NCI-H1417 treated with DMSO at 0.1 percent for 48 hours (cell line): Measurements from ENCODE around the gene SRPRB.

ENCODE experiments used
- DNase-seq: peaks from one replicate; lab custom pipeline; 2025; lab: John Stamatoyannopoulos, UW

The SRPRB gene

DNA sequence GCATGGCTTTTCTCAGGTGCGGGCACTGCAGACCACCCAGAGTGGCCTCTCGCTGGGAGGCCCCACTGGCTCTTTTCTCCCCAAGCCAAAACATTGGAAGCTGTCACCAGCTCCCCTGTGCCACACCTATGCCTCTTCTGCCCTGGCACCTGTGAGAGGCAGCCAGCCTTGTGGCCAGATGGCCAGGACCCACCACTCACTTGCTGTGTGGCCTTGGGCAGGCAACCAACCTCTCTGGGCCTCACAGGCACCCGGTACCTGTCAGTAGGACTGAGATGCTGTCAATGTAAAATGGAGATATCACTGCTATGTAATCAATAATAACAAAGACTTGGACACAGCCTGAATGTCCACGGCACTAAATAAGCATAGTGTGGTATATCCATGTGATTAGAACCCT lies 36.5 kb downstream of the SRPRB start:
- DNase-seq, result no peak

DNA sequence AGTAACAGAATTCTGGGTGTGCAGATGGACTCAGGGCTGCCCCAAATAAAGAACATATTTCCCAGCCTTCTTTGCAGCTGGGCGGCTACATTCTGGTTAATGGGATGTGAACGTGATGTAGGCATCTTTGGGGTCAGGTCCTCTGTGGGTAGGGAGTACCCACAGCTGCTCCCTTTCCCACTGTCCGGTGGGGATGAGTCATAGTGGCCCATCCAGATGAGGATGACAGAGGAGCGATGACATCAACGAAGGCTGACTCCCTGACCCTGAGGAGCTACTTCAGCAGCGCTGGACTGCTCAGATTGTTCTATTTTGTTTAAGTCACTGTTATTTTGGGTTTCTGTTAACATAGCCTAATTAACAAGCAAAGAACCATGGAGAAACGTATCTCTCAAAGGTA lies 38.0 kb downstream of the SRPRB start:
- no peak for DNase-seq

DNA sequence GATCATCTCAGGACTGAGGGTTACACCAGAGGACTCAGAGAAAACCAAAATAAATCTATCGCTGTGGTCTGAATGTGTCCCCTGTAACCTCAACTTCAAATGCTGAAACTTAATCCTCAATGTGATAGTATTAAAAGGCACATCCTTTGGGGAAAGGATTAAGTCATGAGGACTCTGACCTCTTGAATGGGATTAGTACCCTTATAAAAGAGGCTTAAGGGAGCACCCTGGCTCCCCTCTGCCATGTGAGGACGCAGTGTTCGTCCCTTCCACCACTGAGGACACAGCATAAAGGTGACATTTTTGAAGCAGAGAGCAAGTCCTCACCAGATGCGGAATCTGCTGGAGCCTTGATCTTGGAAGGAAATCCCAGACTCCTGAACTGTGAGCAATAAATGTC lies 39.5 kb downstream of the SRPRB start:
- no peak for DNase-seq

DNA sequence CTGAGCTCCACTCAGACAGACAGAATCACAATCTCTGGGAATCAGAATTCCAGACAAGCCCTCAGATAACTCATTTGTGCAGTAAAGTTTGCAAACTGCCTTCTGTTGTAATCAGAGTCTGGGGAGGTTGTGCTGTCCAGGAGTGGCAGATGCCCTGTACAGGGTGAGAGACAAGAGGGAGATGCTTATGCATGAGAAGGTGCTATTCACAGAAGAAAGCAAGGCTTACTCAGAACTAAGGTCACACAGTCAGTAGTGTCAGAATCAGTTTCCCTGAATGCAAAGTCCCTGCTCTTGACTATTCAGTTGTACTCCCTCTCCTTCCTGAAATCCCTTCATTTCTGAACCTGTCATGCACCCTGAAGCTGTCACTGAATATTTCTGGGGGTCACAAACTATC lies 43.7 kb downstream of the SRPRB start:
- DNase-seq, result no peak

DNA sequence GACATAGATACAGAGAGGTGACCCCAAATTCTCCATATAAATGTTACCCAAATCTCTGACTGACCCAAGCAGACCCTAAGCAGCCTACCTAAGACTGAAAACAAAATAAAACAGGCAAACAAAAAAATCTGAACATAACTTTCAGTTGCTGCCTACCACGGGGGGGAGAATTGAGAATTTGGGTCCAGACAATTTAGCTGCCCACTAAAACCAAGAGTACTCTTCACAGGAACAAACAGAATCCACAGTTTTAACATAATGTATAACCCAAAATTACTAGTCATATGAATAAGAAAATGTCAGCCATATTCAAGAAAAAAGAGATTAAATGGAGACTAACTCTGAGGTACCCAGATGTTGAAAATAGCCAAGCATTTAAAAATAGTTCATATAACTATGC lies 44.4 kb downstream of the SRPRB start:
- DNase-seq, result no peak

DNA sequence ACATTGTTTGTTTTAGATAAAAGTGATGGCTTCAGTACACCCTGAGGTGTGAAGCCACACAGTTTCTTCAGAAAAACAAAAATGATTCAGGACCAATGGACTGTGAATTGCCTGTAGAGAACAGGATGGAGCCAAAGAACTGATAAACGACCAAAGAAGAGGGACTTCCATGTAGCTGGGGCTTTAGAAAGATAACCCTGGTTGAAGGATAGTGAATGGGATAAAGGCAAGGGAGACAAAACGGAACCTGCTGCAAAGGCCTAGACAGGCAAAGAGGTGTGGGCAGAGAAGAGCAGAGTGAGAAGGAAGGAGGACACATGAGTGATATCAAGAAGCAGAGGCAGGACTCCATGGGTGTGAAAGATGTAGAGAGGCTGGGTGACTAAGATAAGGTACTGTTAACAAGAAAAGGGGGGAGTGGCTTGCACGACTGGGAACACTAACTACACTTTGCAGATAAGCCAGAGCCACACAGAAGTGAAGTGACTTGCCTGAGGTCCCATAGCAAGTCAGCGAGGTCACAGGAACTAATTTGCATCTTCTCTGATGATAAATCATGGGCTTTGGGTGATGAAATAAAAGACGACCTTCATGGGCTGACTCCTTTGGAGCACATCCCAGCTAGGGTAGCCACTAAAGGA lies 45.8 kb downstream of the SRPRB start:
- DNase-seq, result no peak

DNA sequence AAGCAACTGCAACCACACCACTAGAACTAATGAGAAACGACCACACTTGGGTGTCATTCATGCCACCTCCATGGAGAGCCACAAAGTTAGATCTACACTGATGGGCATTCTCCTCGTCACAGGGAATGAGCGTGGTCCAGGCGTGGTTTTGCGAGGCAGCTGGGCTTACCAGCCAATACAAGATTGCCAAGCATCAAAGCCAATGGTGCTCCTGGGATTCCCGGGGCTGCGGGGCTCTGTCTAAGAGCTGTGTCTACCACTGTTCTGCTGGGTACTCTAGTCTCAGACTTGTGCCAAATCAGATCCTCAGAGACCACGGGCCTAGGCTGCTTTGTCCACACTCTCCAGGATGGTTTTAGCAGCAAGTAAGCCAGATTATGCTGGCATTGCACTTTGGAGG lies 46.3 kb downstream of the SRPRB start:
- no peak for DNase-seq

DNA sequence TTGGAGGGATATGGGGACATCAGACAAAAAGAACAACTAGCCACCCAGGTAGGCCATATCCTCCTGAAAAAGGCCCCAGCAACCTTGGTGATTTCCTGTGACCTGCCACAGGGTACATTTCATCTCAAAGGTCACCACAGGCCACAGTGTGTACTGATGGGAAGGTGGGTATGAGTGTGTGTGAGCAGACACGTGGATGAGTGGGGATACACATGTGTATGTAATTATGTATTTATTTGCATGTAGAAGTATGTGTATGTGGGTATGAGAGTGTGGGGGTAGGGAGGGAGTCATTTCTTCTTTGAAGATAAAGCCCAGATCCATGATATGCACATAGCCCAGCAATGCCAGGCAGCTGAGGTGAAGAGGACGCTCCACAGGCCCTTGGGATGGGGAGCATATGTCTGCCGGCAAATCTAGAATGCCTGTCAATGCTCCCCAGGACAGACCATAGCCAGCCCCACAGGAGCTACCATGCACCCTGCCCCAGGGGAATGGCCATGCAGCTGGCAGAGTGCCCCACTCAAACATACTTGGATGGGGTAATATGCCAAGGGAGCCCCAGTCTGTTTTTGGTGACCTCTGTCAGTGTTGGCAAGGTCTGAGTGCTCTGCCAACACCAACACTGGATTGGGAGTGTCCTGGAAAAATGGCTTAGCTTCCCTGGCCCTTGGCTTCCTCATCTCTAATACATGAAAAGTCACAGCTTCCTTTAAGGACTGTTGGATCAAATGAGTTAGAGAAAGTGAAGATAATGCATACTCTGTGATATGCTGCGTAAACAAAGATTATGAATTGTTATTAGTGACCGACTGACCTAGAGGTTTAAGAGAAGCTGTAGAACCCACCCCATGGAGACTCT lies 47.7 kb downstream of the SRPRB start:
- no peak for DNase-seq

DNA sequence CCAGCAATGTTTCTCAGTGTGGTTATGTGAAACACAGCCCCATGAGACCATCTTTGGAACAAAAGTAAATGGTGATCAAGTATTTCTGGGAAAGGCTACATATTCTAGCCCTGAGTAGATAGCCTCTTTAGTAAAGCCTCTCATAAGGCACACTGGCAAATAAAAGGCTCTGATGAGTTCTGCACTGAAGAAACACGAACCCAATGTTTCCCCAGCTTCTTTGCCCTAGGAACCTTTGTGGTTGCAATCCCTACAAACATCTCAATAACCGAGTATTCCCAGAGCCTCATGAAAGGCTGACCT lies 48.3 kb downstream of the SRPRB start:
- no peak for DNase-seq

DNA sequence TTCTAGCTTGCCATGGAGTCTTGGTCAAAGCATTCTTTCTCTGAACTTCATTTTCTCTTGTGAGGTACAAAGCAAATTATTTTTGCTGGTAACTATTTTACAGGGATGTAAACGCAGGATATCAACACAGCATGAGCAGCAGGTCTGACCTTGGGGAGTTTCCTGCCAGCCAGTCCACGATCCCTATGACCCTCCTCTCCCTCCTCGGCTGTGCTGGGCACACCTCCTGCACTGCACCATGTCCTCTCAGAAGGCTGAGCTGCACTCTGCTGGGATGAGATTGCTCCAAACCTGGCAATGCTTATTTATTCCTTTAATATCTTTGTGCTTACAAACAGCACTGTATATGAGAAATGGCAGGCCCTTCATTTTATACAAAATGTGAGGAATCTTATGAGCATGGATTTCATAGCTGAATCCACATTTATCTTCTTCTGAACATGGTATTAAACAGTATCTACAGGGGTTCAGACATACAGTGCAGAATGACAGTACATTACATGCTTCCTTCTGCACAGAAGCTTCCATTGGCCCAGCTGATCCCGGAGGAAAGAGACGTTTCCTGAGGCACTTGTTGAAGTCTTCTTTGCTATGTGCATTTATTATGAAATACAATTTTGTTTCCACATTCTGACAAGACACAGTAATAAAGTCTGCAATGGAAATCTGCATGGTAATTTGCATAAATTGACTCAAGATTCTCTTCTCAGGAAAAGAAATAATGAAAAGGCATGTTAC lies 48.8 kb downstream of the SRPRB start:
- DNase-seq, result no peak

DNA sequence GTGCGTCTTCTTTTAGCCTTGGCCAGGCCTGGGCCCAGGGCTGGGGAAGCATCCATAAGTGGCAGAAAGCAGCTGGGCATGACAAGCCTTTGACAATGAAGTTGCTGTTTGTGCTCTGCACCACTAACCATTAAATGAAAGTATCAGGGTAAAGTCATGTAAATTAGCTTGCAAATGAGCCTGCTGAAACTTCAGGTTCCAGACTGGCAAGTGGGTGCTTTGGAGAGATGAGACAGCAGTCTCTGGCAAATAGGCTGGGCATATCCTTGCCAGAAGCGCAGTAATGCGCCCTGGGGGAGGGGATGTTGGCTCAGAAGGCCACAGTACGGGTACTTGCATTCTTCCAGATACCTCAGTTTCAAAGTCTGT lies 49.4 kb downstream of the SRPRB start:
- DNase-seq, result no peak

DNA sequence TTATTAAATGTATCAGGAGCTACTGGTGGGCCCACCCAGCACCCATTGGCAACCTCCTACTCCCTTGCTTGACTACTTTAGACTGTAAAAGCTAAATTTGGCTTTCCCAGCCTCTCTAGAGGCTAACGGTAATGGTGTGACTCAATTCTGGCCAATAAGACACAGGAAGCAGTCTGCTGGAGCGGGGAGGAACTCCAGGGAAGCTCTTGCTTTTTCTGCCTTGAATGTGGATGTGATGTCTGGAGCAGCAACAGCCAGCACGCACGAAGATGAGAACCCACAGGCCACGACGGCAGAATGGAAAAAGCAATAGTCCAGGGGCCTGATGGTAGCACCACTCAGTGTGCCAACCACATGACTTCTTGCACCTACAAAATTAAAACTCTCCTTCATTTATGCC lies 50.2 kb downstream of the SRPRB start:
- no peak for DNase-seq

DNA sequence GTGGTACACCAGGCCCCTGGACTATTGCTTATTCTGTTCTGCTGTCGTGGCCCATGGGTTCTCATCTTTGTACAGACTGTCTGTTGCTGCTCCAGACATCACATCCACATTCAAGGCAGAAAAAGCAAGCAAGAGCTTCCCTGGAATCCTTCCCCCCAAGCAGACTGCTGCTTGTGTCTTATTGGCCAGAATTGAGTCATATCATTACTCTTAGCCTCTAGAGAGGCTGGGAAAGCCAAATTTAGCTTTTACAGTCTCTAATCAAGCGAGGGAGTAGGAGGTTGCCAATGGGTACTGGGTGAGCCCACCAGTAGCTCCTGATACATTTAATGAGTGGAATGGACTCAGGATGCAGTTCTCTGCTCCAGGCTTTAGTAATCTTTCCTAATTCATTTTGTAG lies 50.7 kb downstream of the SRPRB start:
- DNase-seq, result no peak

DNA sequence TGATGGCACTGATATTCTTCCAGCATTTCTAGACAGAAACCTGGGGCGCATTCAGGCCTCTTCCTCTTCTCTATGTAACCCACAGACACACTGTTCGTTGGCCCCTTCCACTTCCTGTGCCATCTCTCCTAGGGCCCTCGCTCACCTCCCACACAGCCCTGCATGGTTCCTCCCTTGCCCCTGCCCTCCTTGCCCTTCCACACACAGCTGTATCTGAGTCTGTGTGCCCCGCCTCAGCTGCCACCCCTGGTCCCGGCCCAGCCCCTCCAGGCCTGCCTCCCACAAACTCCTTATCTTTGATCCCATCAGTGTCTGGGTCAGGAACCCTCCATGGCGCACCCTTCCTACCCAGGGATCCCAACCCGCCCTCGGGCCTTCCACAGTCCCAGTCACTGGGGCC lies 52.2 kb downstream of the SRPRB start:
- DNase-seq, result no peak

DNA sequence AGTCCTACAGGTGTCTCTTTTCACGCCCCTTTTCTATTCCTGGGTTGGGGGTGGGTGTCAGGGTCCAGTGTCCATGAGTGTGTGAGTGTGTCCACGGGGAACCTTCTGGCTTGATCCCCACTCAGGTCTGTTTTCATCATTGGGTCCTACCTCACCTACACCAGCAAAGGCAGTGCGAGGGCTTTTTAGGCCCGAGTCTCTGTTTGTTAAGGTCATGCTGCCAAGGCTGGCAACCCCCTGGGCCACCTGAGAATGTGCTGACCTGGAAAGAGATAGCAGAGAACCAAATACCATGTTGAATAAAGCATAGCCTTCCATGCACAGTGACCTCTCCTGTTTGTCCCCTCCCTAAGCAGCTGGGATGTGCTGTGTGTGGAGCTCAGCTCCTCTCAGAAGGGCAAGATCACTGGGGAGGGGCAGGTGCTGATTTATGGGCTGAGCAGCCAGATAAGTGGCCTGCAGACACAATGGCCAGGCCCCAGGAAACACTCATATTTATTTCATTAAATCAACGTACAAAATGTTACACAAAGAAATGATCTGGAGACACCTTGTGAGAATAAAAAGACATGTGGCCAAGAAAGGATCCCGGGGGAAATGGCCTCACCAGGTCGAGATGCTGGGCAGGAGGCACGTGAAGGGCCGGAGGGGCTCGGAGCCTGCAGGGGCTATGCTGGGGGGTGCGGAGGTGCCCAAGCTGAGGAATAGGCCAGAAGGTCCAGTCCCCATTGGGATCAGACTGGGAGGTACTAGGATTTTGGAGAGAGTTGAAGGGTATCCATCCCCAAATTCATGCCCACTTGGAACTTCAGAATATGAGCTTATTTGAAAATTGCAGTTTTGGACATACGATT lies 54.0 kb downstream of the SRPRB start:
- DNase-seq, result peak; percentile 2

DNA sequence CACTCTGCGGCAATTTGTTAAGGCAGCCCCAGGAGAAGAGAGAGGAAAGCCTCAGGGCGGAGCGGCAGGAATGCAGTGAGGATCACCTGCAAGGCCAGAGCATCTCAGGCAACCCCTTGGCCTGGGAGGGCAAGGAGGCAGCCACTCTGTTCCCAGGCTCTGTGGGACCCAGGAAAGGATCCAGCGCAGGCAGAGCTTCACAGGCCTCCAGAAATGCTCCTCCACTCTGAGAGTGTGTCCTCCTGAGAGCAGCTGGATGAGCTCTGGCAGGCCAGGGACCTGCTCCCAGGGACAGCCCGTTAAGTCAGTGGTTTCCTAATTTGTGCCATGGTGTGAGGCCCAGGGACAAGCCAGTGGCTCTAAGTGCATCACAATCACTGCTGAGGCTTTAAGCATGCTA lies 54.9 kb downstream of the SRPRB start:
- no peak for DNase-seq

DNA sequence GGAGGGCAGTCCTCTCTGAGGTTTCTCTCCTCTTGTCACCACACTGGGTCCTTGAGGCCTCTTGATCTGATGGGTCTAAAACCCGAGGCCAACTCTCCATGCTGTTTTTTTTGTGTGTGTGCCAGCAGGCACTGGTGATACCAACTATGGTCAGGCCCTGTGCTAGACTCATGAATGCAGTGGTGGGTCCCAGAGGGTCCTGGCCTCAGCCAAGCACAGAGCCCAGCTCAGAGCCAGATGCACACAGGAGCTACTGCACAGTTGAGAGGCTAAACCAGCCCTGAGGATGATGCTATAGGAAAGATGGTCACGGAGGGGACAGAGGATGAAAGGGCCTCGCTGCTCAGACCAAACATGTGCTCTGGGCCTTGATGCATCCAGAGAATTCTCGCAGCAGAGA lies 56.5 kb downstream of the SRPRB start:
- no peak for DNase-seq

DNA sequence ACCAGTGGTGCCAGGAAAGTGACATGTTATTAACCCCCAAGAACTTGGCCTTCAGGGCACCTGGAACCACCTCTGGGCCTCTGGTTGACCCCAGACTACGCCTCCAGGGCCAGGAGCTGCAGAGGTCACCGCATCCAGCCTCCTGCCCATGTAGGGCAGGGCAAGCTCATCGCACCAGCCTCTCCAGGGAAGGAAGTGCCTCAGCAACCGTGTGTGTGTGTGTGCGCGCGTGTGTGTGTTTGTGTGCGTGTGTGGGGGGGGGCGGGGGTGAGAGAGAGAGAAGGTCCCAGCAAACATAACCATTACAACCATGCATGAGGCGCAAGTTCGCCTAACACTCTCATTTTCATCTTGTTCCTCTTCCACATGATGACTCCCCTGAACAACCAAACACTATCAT lies 58.3 kb downstream of the SRPRB start:
- no peak for DNase-seq

DNA sequence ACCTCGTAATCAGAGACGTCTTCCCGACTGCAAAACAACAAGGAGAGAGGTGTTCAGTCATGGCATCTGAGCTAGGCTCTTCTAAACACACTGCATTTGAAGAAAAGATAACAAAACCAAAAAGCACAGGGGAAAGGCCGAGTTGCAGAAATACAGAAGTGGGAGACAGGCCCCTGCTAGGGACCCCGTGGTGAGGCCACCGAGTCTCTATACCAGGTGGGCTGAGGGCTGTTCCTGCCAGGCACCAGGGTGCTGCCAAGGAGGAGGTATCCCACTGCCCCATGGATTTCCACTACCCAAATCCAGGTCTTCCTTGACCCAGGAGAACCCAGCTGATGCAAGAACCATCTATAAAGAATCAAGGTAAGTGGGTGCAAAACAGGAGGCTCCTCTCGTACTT lies 59.0 kb downstream of the SRPRB start:
- no peak for DNase-seq

DNA sequence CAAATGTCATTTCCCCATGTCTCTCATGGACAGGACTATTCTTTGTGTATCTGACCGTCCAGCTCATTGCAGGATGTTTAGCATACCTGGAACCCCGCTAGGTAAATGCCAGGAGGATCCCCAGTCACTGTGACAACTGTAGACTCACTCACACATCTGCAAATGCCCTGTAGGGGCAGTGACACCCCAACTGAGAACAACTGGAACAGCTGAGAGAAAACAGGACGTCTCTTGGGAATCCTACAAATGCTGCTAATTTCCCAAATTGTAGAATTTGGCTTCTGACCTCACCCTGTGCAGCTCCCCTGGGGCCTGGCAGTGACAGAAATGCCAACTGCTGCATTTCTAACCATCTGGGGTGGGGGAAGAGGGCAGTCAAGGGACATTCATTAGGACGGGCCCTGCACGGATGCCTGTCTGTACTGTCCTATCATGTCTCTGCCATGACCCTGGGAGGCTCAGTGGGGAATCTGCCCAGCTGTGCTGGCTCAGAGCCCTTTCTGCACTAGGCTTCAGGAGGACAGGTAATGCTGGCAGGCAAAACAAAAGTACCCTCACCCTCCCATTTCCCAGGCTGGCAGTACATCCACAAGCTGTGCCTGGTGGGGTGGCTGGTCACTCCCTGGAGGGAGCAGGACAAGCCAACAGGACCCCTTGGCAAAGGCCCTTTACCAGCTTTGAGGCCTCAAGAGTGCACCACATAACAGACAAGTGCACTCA lies 59.7 kb downstream of the SRPRB start:
- DNase-seq, result no peak

DNA sequence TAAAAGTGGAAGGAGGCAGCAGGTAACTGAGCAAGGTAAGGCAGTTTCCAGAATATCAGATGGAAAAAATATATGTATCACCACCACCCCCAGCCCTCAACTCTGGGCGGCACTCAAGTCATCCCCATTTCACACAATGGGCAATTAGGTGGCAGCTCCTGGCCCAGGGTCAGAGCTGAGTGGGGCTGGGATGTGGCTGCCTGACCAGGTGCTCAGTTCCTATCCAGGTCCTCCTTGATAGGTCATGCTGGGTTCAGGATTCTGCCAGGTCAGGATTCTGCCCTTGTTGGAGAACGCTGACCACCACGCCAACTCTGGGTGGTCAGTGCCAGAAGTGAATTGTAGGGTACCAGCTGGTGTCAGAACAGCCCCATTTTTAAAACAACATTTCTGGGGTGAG lies 60.5 kb downstream of the SRPRB start:
- DNase-seq, result no peak

DNA sequence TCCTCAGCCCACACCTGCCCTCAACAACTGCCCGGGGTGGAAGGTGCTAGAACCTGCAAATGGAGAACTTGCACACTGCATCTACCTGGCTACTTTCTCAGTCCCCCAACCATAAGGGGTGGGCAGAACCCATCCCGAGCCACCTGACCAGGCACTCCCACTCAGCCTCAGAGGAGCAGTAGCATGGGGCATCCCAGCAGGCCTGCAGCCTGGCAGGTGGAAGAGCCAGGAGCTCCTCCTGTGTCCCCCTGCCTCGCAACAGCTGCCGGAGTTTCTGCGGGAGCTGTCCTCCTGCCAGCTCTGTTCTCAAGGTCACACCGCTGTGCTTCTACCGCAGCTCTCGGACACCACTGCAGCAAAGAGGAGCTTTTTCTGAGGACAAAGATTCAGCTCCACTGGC lies 62.6 kb downstream of the SRPRB start:
- DNase-seq, result no peak
